Hematopoietic multipotent progenitor cell treated with erythropoietin and hydrocortisone succinate and interleukin-3 and kit ligand, for 17 days (in vitro differentiated cells): ENCODE measurements around the gene PSMC3.

Source experiments
- DNase-seq: peaks from one replicate; pipeline ENCODE4 v3.0.0-alpha.2; 2015; ENCODE audit warnings: low spot score

Gene PSMC3

DNA sequence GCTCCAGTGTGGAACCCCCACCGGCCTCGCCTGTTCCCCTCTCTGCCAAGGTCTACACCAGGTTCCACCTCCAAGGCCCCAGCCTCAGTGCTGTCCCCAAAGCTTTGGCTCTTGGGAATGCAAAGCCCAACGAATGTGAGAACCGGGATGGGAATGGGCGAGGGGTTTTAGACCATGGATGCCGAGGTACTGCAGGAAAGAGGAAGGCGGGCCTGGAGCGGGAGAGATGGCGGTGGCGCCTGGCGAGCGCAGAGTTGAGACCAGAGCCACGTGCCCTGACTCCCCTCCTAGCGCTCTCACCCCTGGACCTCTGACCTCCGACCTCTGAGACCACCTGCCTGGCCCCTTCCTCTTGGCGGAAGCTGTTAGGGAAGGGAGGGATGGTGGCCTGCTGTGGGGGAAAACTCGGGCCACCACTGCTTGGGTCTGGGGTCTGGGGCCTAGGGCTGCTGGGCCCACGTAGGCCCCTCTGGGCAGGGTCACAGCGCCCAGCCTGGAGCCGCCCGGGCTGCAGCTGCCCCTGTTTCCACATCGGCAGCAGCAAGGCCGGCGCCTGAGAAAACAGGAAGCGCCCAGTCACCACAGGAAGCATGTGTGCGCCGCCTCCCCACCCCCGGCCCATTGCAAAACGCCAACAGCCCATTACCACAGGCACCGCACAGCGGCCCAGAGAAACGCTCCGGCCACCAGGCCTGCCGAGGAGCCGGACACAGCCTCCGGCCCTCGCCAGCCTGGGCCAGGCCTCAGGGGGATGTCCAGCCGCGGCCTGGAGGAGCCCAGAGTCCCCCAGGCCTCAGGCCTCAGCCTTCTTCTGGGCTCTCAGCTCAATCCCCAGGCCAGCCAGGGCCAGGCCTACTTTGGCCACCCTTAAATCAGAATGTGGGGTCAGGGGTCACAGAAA is 31.7 kb downstream of the PSMC3 start:
- no peak for DNase-seq

DNA sequence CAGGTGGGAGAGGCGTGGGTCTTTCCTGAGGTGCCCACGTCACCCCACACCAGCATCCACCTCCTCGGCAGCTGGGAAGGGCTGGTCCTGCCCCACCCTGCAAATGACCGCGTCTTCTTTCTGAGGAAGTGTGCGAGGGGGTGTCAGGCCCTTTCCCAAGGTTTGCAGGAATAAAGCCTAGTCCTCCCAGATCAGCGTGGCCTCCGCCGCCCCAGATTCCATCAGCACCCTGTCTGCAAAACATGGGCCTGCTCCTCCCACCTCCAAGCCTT is 32.3 kb downstream of the PSMC3 start:
- no peak for DNase-seq

DNA sequence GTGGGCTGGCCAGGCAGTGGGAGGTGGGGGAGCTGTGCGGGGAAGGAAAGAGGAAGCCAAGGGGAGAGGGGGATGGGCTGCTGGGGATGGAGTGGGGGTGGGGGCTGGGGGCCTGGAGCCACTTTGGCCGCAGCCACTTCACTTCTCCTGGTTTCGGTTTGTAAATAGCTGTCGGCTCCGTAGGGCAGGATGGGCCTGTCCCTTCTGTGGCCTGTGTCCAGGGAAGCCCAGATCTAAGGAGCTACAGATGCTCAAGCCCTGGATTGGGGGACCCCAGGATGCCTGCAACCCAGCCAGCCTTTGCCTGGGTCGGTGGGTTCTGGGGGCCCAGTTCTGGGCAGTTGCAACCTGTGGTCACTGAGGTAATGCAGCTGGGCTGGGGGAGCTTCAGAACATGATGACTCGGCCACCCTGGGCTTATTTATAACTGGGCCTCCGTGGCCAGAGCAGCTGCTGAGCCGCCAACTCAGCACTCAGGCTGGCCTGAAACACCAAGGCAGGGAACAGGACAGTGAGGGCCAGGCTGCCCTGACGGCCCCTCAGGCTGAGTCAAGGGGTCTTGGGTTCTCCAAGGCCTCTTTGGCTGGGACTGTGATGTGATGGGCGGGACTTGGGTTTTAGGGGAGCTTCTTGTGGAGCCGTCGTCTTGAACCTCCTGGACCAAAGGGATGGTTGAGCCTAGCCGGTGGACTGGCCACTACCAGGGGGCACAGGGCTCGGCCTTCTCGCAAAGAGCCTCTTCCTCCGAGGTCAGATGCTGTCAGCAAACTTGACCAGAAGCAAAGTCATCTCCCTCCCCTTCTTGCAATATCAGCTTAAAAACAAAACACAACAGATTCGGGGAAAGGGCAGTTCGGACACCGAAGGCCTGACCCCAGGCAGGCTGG is 32.8 kb downstream of the PSMC3 start:
- no peak for DNase-seq

DNA sequence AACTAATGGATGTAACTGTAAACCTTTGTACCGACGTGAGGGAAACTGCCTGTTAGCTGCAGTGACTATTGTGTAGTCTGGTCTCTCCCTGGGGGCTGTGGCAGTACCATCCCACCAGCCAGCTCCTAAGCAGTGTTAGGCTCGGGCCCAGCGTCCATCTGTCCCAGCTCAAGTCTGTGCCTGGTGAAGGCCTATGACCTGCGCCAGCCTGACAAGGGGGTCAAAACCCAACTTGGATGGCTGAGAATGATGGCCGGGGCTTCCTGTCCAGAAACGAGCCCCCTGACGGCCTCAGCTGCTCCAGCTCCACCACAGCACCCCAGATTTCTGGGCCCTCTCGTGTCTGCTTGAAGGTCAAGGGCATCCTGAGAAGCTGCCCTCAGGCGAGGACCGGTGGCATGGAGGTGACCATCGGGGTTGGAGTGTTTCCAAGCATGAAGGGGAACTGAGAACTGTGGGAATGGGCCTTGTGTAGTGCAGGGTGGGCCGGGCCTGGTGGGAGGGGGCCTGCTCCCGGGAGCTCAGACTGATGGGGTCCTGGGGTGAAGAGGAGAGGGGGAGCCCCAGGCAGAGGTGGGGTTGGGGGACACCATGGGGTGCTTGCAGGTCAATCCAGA is 33.6 kb downstream of the PSMC3 start:
- DNase-seq = no peak

DNA sequence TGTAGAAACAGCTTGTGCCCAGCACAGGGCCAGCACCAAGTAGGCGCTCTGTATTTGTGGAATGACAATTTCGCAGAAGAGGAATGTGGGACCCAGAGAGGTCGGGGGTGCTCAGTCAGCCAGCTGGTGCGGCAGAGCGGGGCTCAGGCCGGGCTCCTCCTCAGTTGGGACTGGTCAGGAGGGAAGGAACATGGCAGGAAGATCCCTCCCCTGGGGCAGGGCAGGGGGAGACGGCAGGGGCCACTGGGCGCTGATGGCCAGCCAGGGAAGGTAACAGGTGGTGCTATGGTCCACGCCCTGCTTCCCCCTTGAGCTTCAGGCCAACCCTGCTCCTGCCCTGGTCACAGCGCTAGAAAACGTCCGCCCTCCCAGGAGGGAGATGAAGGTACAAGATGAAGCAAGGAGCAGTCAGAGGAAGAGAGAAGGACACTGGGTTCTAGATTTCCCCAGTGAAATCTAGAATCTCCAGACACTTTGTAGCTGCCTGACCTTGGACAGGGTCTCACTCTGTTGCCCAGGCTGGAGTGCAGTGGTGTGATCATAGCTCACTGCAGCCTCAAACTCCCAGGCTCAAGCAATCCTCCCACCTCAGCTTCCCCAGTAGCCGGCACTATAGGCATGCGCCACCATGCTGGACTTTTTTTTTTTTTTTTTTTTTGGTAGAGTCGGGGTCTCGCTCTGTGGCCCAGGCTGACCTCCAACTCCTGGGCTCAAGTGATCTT is 34.4 kb downstream of the PSMC3 start:
- DNase-seq = no peak

DNA sequence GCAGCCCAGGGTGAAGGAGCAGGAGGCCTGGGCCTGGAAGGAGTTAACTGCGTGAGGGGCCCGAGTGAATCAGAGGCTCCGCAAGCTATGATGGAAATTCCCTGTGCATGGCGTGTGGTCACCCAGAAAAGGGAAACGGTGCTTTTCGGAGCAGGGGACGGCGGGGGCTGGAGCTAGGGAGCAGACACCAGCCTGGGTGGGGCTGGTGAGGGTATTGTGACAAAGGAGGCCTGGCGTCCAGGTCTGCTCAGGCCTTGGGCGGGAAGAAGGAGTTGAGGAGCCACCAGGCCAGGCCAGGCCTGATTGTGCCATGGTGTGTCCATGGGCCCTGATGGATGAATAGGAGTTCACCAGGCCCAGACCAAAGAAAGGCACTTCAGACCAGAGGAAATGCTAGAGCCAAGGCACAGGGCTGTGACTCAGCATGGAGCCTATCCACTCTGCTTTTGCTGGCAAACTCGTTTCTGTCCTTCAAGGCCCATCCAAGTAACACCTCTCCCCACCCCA is 35.1 kb downstream of the PSMC3 start:
- DNase-seq = no peak

DNA sequence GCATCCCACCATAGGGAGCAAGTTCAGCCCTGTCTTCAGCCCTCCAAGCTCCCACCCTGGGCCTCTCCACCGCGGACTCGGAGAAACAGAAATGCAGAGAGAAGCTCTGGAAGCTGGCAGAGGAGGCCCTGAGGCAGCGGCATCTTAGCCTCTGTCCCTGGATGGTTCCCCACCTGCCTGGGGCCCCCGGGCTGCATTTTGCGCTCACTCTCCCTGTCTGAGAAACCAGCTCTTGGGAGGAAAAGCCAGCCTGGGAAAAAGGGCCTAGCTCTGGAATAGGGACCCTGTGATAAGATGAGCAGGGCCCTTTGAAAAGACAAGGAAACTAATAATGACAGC is 35.8 kb downstream of the PSMC3 start:
- DNase-seq = no peak

DNA sequence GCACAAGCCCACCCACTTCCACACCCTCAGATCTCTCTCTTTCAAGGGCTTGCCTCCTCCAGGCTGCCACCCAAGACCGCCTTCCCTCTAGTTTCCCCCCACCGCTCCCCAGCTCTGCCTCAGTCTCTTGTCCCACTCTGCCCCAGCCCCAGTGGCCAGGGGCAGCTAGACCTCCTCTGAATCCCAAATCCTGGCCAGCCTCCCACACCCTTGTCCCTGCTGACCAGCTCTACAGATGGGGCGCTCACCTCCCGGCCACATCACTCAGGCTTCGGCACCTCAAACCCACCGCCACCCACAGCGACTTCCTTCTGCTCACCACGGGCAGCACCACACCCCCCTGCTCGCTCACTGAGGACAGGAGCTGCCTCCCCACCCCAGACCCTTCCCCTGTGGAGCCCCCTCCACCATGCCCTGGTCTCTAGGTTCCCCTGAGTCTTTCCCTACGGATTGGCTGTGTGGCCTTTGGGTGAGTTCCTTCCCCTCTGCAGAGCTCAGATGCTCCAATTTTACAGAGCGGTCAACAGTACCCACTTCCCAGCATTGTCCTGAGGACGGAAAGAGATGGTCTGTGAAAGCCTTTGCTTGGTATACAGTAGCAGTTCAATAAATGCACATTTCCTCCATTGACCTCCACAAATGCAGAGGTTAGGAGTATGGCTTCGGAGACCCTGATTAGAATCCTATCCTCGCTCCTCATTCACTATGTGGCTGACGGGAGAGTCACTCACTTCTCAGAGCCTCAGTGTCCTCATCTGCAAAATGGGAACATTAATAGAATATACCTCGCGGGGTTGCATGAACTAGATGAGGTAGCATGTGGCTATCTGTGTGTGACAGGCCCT is 36.4 kb downstream of the PSMC3 start:
- no peak for DNase-seq

DNA sequence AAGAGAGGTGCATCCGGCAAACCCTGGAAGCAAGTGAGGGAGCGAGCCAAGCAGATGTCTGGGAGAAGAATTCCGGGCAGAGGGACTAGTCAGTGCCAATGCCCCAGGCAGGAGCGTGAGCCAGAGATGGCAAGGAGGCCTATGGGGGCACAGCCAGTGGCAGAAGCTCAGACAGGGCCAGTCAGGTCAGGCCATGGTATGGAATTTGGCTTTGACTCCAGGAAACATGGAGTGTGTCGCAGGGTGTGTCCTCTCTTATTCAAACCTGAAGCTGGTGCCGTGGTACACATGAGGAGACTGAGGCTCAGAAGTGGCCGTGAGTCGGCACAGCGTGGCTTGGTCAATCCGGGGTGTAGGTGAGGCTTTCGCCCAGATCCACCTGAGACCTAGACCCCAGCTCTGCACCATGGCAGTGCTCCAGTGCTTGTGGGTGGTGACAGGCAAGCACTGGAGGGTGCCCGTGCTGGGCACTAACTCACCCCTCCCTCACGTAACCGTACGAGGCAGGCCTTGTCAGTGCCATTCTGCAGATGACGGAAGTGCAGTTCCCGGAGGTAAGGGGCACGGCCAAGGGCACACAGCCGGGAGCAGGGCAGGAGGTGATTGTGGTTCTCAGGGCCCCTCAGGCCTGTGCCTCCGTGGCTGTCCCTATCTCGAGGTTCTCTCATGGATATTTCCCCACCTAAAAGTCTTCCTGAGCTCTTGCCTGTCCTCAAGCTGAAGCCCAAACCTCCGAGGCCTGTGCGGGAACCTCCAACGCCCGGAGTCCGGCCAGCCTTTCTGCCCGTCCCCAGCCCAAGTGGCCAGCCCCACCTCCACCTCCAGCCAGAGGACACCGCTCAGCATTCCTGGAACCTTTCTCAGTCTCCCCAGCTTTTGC is 37.3 kb downstream of the PSMC3 start:
- DNase-seq = no peak

DNA sequence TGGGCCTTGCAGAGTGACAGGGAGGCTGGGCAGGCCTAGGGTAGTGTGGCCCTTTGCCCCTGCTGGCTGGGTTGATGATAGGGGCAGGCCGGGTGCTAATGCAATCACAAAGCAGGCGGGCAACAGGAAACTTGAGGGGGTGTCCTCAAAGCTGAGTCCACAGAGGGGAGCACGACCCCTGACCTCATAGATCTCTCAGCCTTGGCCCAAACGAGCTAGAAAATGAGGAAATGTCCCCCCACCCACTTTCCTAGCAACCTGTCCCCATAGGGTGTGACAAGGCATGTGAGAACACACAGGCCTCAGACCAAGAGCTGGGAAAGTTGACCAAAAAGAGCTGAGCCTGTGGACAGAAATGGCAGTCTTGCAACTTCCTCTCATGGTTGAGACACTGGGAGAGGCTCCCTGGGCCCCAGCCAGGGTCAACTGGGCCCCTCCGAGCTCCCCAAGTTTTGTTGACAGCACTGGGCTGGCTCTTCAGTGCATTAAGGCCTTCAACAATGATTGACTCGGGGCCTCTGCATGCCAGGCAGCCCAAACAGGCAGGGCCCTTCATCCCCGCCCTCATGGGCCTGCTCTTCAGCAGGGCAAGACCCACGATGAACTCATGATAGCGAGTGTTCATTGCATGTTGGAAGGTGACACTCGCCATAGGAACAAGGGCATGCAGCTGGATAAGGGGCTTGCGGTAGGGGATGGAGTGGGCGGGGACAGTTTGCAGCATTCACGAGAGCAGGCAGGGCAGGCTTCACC is 38.1 kb downstream of the PSMC3 start:
- DNase-seq = no peak

DNA sequence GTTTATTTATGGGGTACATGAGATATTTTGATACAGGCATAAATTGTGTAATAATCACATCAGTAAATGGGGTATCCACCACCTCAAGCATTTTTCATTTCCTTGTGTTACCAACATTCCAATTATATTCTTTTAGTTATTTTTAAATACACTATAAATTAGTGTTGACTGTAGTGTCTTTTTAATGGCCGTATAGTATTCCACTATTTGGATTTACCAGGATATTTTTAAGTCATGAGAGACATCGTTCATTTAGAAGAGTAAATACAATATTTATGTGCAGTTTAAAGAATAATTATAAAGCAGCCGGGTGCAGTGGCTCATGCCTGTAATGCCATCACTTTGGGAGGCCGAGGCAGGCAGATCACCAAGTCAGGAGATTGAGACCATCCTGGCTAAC is 41.7 kb downstream of the PSMC3 start:
- DNase-seq = no peak

DNA sequence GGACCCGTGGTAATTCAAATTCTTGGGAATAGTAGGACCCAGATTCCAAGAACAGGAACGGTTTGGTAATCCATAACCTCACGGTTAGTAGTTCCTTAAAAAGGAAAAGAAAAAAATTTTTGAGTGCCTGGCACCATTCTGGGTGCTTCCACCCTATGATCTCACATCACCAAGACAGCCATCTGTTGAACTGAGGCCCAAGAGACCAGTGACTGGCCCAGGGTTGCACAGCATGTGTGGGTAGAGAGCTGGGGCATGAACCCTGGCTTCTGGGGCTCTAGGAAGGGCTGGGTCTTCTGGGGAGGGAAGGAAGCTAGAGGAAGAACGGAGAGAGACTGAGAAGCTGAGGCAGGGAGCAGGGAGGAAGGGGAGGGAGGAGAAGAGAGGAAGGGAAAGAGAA is 43.2 kb downstream of the PSMC3 start:
- DNase-seq = no peak

DNA sequence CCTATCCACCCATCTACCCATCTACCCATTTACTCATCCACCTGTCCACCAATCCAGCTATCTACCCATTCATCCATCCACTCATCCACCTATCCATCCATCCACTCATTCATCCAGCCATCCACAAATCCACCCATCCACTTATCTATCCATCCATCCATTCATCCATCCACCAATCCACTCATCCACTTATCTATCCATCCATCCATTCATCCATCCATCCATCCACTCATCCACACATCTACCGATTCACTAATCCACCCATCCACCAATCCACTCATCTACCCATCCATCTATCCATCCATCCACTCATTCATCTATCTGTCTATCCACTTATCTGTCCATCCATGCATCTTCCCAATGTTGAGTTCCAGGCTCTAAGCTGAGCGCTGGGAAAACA is 46.2 kb downstream of the PSMC3 start:
- no peak for DNase-seq

DNA sequence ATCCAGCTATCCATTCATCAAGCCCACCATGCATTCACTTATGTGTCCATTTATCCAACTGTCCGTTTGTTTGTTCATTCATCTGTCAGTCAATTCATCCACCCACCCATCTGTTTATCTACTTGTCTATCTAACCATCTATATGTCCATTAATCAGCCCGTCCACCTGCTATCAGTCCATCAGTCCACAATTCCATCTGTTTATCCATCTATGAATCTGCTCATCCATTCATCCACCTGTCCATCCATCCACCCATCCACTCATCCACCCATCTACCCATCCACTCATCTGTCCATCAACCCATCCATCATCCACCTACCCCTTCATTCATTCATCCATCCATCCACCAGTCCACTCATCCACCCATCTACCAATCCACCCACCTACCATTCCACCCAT is 46.9 kb downstream of the PSMC3 start:
- no peak for DNase-seq

DNA sequence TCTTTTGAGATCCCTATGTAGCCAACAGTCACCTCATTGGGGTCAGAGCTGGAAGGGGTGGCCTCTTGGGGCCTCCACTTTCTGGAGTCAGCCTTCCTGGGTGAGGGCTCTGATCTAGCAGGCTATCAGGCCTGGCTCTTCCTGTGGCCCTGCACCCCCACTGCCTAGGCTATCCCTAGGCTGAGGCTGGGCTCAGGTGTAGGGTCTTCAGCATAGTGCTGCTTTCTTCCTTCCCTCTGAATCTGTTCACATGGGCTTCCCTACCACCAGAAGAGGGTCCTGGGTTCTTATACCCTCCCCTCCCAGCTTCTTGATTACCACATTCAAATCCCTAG is 47.4 kb downstream of the PSMC3 start:
- DNase-seq = no peak

DNA sequence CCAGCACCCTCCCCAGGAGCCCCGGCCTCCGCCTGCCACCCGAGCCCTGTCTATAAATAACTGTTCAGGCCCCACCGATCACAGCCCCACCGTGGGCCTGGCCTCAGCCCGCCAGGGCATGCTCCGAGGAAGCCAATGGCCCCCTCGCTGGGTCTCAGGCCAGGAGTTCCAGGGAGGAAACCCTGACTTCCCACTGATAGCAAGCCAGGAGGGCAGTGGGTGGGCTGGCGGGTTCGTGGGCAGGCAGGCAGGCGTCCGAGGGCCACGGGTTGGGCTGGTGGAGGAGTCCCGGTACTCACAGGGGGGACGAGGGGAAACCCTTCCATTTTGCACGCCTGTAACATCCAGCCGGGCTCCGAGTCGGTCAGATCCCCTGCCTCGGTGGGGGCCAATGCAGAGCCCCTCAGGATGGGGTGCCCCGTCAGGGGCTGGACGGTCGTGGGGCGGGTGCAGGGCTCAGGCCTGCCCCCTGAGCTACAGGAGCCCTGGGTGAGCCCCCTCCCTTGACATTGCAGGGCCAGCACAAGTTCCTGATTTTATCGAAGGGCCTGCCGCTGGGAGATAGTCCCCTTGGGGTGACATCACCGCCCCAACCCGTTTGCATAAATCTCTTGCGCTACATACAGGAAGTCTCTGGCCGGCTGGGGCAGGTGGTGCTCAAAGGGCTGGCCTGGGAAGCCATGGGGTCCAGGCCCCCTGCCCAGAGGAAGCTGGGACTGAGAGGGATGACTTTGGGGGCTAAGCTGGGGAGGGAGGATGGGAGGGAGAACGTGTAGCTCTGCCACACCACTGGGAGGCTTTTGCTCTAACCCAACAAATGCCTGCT is 48.0 kb downstream of the PSMC3 start, which contains the start of gene SPI1:
TSS of gene SPI1 (minus strand) at position 538 of the 826 bp plus-strand sequence. CDS start at position 344, 194 bp downstream.
- peak; percentile 25 for DNase-seq

DNA sequence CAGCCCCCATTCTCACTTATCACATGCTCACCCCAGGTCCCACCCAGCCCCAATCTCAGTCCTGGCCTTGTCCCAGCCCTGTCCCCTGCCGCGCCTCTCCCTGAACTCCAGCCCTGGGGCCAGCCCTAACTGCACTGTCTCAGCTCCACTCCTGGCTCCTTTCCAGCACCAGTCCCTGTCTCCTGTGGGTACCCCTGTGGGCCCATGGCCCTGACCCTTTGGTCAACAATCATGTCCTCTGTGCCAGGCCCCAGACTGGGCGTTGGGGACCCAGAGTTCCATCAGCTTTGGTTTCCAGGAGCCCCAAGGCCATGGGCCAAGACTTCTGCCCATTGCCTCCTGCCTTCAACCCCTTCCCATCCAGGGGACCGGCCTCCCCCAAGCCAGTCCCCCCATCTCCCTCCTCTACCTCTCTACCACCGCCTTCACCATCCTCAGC is 48.6 kb downstream of the PSMC3 start:
- no peak for DNase-seq

DNA sequence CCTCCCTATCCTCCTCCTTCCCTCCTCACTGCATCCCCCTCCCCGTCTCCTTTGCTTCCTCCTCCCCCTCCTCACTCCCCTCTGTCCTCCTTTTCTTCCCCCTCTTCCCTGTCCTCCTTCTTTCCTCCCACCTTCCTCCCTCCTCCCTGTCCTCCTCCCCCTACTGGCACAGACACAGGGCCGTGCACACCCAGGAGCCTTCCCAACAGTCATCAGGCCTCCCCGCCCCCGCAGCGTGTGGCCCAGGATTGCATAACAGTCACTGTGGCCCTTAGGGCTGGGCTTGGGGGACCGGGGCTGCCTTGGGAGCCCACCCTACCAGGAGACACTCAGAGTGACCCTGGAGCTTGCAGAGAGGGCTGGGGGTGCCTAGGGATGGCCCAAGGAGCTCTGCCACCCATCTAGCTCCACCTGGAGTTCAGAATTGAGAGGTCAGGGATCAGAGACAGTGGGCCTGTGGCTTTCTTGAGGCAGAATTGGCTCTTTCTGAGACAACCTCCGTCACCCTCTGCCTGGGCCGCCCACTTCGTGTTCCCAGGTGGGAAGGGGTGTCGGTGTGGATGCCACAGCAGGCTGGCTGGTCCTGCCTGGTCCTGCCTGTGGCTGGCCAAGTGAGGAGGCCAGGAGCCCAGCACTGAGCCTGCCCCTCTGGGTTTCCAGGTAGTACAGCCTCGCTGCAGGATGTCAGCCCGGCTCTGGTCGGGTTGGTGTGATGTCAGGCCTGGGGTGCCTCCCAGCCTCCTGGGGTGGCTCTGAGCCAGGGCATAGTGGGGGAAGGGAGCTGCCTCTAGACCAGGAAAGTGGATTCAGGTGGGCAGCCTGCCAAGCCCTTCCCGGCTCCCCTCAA is 49.5 kb downstream of the PSMC3 start:
- no peak for DNase-seq
